Left lung (tissue), 10 donors: ENCODE results near the gene SH3TC1. TPM values are rescaled to one million over a fixed set of nuclear protein-coding genes. Genes with fewer than 3 reads are reported as not detected.

Source experiments
- ATAC-seq: fragments of 200-7000 bp; cut with Tn5 transposase; one replicate; pipeline ENCODE4 v1.9.1; 2020; ENCODE audit warnings: moderate library complexity
- DNase-seq, 4 donors: peaks; one replicate each; pipeline ENCODE4 v3.0.0-alpha.2; 2013 to 2020
- H3K27ac ChIP-seq, 2 donors: fragments of 200-600 bp; sonication (generic) in 1 of 2; one replicate each; pipeline versions ENCODE4 v1.5.0 to v1.8.0; 2020 to 2021
- H3K27me3 ChIP-seq, 2 donors: fragments of 200-600 bp; sonication (generic) in 1 of 2; one replicate each; pipeline versions ENCODE4 v1.5.0 to v1.8.0; 2020 to 2021
- H3K36me3 ChIP-seq, 2 donors: fragments of 200-600 bp; sonication (generic) in 1 of 2; one replicate each; pipeline versions ENCODE4 v1.5.0 to v1.8.0; 2020 to 2021
- H3K4me1 ChIP-seq, 2 donors: fragments of 200-600 bp; one replicate each; pipeline ENCODE4 v1.8.0; 2021
- H3K4me3 ChIP-seq, 2 donors: fragments of 200-600 bp; sonication (generic) in 1 of 2; one replicate each; pipeline versions ENCODE4 v1.5.0 to v1.8.0; 2020 to 2021; ENCODE audit warnings: mild to moderate bottlenecking in 1 of 2
- H3K9me3 ChIP-seq, 2 donors: fragments of 200-600 bp; sonication (generic) in 1 of 2; one replicate each; pipeline versions ENCODE4 v1.5.0 to v1.8.0; 2020 to 2021
- CTCF ChIP-seq, 2 donors: fragments of 200-600 bp; sonication (generic) in 1 of 2; IDR thresholded peaks; one replicate each; pipeline versions ENCODE4 v1.5.0 to v1.8.0; 2021; ENCODE audit warnings: antibody characterized with exemption in 2 of 2
- intact Hi-C, 2 donors: fragments of 100-400 bp; cut with DNase I; formaldehyde crosslinking; loops; one replicate each; pipeline versions ENCODE4 v1.11.2 to v1.14.2; 2022
- polyA plus RNA-seq, 6 donors: library from polyadenylated mRNA; unstranded; fragments of 120-200 nt; gene quantifications; one replicate each; pipeline ENCODE4 v1.2.1, GENCODE V29; 2013; ENCODE audit not compliant: insufficient read length in 6 of 6
- total RNA-seq, 2 donors: library from RNA; stranded (reverse); fragmentation: NEBNext Ultra II Directional; extraction: Animal tissue kit (Norgen Biotek cat#: 25700); gene quantifications; one replicate each; pipeline ENCODE4 v1.2.1, GENCODE V29; 2021
- donor health status: DM: no; HTN: yes; CAD: no.
- donor health status: DM: no; HTN: no; CAD: no.

The SH3TC1 gene
- total and polyA plus RNA-seq, 8 donors, result 22.0 to 46.1 (median 28.3) TPM

DNA sequence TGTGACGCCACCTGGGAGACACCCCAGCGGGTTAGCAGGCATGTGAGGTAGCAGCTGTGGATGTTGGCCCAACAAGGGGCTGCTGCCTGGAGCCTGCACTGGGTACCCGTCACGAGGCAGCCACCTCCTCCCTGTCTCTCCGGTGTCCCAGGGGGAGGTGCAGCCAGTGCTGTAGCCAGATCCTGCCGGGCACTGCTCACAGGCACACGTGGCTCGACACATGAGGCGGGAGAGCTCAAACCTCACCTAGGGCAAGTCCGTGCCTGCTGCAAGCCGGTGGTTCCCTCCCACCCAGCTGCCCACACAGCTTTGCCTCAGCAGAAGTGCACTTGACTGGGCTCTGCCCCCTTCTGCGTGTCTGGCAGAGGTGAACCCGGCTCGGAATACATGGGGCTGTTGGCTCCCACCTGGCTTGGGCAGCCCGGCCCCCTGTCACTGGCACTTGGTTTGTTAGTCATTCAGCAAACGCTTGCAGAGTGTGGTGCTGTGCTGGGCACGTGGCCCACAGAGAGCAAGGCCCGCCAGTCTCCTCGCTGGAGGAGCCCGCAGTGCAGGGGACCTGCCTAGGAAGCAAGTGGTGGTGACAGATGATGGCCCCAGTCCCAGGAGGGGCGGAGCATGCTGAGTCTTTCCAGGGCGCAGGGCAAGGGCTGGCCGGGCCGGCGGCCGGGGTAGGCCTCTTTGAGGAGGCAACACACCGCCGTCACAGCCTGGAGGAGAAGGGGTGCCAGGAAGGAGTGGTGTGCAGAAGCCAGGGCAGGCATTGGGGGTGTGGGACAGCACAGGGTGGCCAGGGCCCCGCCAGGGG lies 10.1 kb upstream of the SH3TC1 start:
- DNase-seq (peak in 3 of 4 donors; percentile 82 to 89 (median 85)), ATAC-seq (peak; percentile 83)
- H3K9me3 ChIP-seq, result no peaks in the 10 kb centered on the region
- peaks cover 0 to 7% of the 10 kb centered on the region in 2 donors for H3K27me3 ChIP-seq
- H3K27ac ChIP-seq, result peak overlapping the region; percentile 15 to 86
- no peak for TF ChIP-seq CTCF (IDR thresholded peaks at IDR 0.05)
- H3K36me3 ChIP-seq, result no peaks in the 10 kb centered on the region
- no peak overlapping the region for H3K4me3 ChIP-seq
- intact Hi-C loops, result no loop called here
- H3K4me1 ChIP-seq, result peaks cover 28 to 57% of the 10 kb centered on the region in 2 donors

GRCh38 chr4:8189551-8190466 lies 9.3 kb upstream of the SH3TC1 start:
- H3K4me1 ChIP-seq, result peaks cover 28 to 54% of the 10 kb centered on the region in 2 donors
- no peaks in the 10 kb centered on the region for H3K36me3 ChIP-seq
- H3K9me3 ChIP-seq, result no peaks in the 10 kb centered on the region
- DNase-seq (peak in 1 of 4 donors; percentile 65), ATAC-seq (no peak)
- peak overlapping the region; percentile 81 to 86 for H3K27ac ChIP-seq
- H3K27me3 ChIP-seq, result peaks cover 0 to 7% of the 10 kb centered on the region in 2 donors
- H3K4me3 ChIP-seq, result no peak overlapping the region
- TF ChIP-seq CTCF (IDR thresholded peaks at IDR 0.05), result no peak
- intact Hi-C loops, result no loop called here

GRCh38 chr4:8191136-8191747 lies 7.8 kb upstream of the SH3TC1 start:
- DNase-seq (peak in 3 of 4 donors; percentile 47 to 88 (median 83)), ATAC-seq (peak; percentile 34)
- no peaks in the 10 kb centered on the region for H3K36me3 ChIP-seq
- H3K4me1 ChIP-seq, result peaks cover 28 to 66% of the 10 kb centered on the region in 2 donors
- intact Hi-C loops, result no loop called here
- no peaks in the 10 kb centered on the region for H3K9me3 ChIP-seq
- H3K27me3 ChIP-seq, result peaks cover 0 to 7% of the 10 kb centered on the region in 2 donors
- H3K27ac ChIP-seq, result peak overlapping the region; percentile 81 to 86
- no peak overlapping the region for H3K4me3 ChIP-seq
- no peak for TF ChIP-seq CTCF (IDR thresholded peaks at IDR 0.05)

DNA sequence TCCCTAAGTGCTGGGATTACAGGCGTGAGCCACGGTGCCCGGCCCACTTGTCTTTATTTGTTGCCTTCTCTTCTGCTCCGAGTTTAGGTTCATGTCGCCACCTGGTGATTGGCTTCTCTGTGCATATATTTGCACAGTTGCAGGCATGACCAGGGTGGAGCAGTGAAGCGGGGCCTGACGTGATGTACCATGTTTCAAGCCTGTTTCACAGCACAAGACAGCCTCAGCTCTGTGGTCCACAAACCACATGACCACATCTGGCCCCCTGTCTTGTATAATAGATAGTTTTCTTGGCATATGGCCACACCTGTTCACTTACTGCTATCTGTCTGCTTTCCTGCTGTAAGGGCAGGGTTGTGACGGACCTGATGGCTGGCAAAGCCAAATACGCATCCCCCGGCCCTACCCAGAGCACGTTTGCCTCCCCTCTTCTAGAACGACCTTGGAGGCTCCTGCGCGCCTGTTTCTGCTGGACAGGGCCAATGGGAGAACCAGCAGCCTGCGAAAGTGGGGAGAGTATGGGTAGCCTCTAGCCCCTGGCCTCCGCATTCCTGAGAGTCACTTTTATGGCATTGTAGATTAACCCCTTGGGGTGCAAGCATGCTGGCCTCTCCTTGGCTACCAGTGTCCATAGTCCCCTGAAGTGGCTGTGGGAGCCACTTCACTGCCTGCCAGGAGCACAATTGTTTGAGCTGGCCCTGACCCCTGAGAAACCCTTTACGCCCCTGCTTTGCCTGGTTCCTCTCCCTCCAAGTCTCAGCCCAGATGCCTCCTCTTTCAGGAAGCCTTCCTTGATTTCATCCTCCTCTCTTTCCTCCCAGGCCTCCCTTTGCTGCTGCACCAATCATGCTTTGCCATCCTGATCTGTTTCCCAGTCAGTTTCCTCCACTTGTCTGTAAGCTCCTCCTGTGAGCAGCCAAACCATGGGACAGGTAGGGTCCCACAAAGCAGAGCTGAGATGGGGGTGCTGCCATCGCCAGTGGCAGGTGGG lies 6.0 kb upstream of the SH3TC1 start:
- H3K4me1 ChIP-seq, result peaks cover 29 to 76% of the 10 kb centered on the region in 2 donors
- H3K9me3 ChIP-seq, result no peaks in the 10 kb centered on the region
- peak in 1 of 2 donors; percentile 21 for TF ChIP-seq CTCF (IDR thresholded peaks at IDR 0.05)
- peak overlapping the region in 1 of 2 donors; percentile 86 for H3K27ac ChIP-seq
- no peaks in the 10 kb centered on the region for H3K36me3 ChIP-seq
- H3K4me3 ChIP-seq, result no peak overlapping the region
- peaks cover 0 to 7% of the 10 kb centered on the region in 2 donors for H3K27me3 ChIP-seq
- intact Hi-C loops, result no loop called here
- DNase-seq (peak in 3 of 4 donors; percentile 50 to 76 (median 75)), ATAC-seq (peak; percentile 44)
